Testis (tissue), 2 donors: ENCODE measurements around the gene TIMP2.

Experiments used
- POLR2A ChIP-seq: fragments of 450-650 bp; IDR thresholded peaks from one replicate; pipeline ENCODE4 v1.6.1; 2017; ENCODE audit warnings: antibody characterized with exemption, mild to moderate bottlenecking, moderate library complexity
- TF ChIP-seq, protein P1 (sequence below), 3 experiments: fragments of 450-650 bp in 2 of 3; fragments of 200-600 bp in 1 of 3; sonication (generic) in 1 of 3; IDR thresholded peaks; one replicate each; pipeline ENCODE4 v1.5.1; 2016 to 2019; ENCODE audit warnings: antibody characterized with exemption in 3 of 3, mild to moderate bottlenecking in 2 of 3, moderate library complexity in 1 of 3

DNA sequence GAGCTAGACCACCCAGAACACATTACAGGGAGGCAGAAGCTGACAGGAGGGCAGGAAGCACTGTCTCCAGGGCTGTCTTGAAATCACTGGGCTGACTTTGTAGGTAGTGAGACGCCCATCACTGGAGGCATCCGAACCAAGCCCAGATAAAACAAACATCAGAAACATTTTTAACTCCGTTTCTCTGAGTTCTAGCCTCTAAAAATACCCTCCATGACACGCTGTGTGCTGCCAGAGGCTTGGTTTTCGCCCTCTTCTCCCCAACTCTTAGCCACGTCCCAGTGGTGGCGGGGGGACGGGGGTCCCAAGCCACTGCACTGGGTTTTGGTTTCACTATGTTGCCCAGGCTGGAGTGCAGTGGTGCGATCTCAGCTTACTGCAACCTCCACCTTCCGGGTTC, 23.4 kb downstream of the TIMP2 start:
- TF ChIP-seq, protein P1, sequence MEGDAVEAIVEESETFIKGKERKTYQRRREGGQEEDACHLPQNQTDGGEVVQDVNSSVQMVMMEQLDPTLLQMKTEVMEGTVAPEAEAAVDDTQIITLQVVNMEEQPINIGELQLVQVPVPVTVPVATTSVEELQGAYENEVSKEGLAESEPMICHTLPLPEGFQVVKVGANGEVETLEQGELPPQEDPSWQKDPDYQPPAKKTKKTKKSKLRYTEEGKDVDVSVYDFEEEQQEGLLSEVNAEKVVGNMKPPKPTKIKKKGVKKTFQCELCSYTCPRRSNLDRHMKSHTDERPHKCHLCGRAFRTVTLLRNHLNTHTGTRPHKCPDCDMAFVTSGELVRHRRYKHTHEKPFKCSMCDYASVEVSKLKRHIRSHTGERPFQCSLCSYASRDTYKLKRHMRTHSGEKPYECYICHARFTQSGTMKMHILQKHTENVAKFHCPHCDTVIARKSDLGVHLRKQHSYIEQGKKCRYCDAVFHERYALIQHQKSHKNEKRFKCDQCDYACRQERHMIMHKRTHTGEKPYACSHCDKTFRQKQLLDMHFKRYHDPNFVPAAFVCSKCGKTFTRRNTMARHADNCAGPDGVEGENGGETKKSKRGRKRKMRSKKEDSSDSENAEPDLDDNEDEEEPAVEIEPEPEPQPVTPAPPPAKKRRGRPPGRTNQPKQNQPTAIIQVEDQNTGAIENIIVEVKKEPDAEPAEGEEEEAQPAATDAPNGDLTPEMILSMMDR (IDR thresholded peaks at IDR 0.05): no peak
- TF ChIP-seq POLR2A: no peak
